GM19328 (cell line): Measurements from ENCODE around the gene SLC19A2.

ENCODE experiments used
- ATAC-seq: cut with Tn5 transposase; IDR thresholded peaks from one replicate; pipeline ENCODE4 v1.9.1; 2021; ENCODE audit warnings: mild to moderate bottlenecking, moderate library complexity; ENCODE audit not compliant: unreplicated experiment

Gene SLC19A2

DNA sequence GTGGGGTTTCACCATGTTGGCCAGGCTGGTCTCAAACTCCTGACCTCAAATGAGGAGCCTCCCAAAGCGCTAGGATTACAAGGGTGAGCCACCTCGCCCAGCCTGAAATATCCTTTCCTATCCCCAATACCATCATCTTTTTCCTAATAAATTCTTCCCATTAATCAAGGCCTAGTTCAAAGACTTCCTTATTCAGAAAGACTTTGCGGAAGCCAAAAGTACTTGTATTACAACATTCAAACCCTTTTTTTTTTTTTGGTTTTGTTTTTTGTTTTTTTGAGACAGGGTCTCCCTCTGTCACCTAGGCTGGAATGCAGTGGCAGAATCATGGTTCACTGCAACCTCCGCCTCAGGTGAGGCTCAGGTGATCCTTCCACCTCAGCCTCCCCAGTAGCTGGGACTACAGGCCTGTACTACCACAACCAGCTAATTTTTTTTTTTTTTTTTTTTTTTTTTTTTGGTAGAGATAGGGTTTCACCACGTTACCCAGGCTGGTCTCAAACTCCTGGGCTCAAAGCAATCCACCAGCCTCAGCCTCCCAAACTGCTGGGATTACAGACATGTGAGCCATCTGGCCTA lies 7.6 kb downstream of the SLC19A2 start:
- ATAC-seq, result no peak

DNA sequence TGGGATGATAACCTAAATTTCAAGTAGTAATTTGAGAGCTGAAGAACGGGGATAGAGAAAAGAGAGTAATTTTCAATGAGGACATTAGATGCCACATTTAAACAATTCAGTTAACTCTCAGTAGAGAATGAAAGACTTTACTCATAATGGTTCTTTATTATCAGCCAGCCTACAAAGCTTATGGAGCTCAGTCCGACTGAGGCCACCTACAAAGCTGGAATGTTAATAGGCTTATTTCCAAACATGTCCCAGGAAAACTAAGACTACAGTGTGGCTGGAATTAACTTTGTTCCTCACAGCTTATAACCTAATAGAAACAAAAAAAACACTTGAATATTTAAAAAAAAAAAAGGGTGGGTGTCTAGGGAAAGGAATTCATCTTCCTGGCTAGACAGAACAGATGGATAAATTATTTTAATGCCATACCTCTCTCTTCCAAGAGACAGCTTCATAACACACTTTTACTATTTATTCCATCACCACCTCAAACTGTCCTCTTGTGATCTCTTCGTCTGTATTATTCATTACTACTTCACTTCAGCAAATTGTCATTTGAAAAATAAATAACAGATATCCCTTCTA lies 9.8 kb downstream of the SLC19A2 start:
- ATAC-seq, result no peak

DNA sequence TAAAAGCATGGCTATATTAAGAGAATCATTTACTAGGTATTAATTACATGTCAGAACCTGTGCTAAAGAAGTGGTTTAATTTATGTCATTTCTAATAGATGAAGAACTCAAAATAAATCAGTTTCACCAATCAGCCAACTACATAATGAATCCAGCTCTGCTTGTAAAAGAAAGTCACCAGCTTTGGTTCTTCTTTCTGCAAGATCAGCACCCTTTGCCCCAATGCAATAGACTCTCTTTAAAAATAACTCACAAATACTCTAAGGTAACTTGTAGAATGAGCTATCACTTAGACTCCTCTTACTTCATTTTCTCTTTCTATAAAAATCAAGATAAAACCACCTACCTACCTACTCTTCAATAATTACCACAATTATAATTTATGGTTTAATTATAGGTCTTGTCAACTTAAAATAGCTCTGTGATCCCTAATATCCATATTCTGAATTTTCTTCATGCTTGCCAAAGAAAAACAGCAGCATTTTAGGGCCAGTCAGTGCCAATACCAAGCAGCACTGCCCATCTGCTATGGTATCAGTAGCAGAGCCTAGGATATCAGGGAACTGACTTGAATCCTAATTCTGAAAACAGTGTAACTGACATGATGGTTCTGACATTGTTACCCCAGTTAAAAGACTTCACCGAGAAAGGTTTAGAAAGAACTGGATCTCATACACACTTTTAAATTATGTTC lies 11.3 kb downstream of the SLC19A2 start:
- ATAC-seq, result no peak

DNA sequence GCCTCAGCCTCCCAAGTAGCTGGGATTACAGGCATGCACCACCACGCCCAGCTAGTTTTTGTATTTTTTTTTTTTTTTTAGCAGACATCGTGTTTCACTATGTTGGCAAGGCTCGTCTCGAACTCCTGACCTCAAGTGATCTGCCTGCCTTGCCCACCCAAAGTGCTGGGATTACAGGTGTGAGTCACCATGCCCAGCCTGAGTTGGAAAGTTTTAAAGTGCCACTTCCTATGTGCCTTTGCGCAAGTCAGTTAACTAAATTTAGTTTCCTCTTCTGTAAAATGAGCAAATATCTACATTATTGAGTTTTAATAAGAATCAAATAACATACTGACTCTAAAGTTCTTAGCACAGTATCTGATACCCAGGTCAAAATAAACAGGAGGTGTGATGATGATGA lies 12.4 kb downstream of the SLC19A2 start:
- no peak for ATAC-seq

DNA sequence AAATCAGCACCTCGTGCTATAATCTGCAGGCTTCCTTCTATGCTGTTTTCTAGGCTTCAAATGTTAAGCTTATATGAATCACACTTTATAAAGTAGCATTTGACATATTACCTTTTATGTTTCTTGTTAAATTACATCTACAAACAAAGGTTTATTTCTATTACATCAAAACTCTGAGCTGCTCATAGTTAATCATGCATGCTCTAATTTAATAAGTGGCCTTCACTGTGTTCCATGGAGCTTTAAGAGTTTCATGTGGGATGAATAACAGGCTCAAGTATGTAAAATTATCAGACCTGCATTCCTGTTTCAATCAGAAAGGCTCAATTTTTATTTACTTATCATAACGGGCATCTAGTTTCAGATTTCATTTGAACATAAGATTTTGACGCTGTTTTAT lies 13.0 kb downstream of the SLC19A2 start:
- ATAC-seq, result no peak

DNA sequence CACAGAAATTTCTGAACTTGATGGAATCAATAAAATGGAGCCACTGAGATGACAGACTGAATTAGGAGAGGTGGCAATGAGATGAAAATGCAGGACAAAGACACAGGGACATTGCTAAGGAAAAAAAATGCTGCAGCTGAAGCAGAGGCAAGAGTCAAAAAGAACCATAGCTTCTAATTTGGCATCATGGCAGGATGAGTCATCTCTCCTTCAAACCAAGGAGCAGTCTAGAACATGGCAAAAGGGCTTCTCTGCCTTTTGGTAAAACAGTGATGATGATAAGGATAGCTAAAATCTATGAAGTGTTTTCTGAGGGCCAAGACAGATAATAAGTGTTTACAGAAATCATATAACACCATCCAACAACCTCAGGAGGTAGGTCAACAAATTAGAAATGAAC lies 16.8 kb downstream of the SLC19A2 start:
- ATAC-seq, result no peak

DNA sequence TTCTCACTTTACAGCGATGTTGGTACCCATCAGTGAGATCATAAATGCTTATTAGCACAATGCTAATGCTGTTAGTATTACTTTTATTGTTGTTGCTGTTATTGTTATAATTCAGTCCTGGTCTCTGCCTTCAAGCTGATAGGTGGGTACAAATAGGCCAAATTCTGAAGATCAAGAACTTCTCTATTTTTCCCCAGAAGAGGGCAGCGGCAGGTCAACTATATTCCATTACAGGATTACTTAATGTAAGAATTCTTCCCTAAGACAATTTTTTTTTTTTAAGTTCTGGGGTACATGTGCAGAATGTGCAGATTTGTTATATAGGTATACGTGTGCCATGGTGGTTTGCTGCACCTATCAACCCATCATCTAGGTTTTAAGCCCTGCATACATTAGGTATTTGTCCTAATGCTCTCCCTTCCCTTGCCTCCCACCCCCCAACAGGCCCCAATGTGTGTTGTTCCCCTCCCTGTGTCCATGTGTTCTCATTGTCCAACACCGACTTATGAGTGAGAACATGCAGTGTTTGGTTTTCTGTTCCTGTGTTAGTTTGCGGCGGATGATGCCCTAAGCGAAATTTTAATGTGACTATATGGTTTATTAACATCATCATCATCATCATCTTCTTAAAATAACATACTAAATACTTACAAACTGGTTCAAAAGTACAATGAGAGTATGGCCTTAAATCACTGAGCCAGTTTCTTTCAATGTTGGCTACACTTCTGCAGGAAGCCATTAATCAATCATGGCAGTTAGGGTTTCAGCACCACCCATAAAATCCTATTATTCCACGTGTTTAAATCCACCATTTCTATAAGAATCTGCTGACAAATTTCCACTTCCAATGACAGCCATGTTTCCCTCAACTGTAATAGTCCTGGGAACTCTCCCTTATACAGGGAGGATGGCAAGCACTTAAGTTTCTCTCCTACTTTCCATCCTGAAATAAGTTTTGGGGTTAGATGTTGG lies 19.2 kb downstream of the SLC19A2 start:
- no peak for ATAC-seq

DNA sequence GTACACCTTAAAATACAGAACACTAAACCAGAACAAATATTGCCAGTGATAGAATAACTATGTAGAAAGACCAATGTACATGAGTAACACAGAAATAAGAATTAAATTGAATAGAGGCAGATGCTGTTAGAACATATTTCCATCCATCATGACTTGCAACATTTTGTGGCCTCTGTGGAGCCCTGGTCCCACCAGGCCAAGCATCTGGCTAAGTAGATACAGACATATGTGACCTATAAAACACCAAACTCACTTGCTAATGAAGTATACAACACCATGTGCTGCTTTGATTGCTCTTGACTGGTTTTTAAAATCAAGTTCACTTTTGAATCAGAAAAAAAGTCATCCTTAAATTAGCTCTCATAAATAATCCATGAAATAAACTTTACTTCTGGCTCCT lies 20.5 kb downstream of the SLC19A2 start:
- no peak for ATAC-seq

DNA sequence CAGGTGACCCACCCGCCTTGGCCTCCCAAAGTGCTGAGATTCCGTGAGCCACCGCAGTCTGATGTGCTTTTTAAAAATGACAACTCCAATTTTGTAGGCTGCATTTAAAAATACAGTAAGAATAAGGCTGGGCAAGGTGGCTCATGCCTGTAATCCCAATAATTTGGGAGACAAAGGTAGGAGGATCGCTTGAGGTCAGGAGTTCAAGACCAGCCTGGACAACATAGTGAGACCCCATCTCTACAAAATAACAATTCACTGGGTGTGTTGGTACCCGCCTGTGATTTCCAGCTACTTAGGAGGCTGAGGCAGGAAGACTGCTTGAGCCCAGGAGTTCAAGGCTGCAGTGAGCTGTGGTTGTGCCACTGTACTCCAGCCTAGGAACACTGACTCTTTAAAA lies 23.4 kb downstream of the SLC19A2 start:
- ATAC-seq, result no peak

DNA sequence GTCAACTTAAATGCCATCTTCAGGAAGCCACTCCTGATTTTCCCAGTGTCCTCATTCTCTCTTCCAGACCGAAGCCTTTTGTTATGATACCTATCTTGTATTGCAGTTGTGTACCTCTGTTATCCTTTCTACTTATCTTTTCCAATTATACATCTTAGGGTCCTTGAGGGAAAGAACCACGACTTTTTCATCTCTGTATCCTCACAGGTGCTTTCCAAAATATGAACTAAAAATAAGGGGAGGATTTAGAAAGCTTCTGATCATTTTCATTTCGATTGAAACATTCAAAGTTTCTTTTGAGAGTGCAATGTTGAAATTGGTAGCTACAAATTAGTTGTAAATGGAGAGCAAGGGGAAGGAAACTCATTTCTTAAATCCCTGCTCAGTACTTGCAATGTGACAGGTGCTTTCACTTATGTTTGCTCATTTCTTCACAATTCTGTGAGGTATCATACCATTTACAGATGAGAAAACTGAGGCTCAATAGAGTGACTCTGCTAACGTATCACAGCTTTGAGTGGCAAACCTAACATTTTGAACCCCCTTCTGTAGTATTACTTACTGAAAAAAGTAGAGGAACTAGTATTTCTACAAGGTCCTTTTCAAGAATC lies 24.2 kb downstream of the SLC19A2 start:
- no peak for ATAC-seq

DNA sequence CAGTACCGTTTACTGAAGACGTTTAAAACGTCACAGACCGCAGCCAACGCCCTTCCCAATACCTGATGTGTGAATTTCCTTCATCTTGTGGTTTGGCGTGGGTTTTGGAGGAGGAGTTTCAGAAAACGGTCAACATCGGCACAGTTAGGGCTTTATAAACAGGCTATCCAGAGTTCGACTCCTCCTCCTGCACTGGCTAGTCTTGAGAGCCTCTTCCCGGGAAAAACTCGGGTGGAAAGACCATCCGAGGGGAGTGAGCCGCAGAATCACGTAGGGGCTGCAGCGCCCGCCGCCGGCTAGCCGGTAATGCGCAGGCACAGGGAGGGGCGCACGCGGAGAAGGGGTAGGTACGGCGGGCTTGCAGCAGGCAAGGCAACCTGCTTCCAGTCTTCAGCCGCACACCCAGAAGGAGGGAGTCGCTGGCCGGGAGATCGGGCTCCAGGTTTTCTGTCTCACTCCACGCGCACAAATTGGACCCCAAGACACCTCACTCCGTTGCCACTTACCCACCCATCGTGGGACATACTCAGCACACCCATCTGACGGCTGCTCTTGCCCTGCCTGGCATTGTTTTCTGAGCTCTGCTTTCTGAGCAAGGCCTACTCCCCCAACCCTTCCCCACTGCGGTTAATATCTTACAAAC lies 25.4 kb downstream of the SLC19A2 start:
- no peak for ATAC-seq

DNA sequence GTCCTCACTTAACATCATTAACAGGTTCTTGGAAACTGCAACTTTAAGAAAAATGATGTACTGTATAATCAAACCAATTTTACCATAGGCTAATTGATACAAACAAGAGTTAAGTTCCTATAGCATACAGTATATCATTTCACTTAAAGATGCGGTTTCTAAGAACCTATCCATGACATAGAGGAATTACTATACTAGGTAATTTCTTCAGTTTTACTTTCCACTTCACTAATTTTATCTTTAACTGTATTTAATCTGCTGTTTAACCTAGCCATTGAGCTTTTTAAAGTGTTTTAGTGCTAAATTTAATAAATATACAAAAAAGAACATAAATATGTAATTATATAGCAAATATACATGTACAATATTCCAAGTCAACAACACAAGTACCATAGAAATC lies 28.3 kb downstream of the SLC19A2 start:
- ATAC-seq, result no peak

DNA sequence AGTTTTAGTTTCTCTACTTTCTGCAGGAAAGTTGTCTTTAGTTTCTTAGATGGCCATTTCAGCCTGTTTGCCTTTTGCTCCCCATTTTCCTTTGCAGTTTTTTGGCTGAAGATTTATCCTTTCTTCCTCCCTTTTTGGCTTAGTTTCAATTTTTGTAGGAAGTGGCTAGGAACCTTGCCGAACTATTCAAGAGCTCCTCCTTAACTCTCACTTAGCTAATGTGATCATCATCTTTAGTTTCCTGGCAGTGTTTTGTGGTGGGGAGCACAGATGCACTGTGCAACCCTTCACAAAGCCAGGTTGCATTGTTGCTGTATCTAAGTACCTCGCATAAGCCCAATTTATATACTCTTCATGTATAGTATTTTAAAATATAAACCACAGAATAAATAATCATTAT lies 29.7 kb downstream of the SLC19A2 start:
- no peak for ATAC-seq

DNA sequence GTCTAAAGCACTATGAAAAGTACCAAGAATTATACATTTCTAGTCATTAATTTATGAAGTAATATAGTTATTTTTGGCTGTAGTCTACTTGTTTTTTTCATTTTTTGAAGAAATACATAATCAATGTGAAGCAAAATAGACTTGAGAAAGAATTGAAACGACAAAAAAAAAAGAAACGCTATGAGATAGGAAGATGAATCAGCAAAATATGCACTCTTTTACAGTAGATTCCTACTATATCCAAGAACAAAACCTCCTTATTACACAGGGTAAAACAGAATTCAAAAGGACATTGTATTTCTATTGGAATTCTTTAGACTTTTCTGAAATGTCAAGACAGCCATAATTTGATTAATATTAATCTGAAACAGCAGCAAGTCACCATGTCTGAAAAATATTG lies 32.8 kb downstream of the SLC19A2 start:
- ATAC-seq, result no peak

DNA sequence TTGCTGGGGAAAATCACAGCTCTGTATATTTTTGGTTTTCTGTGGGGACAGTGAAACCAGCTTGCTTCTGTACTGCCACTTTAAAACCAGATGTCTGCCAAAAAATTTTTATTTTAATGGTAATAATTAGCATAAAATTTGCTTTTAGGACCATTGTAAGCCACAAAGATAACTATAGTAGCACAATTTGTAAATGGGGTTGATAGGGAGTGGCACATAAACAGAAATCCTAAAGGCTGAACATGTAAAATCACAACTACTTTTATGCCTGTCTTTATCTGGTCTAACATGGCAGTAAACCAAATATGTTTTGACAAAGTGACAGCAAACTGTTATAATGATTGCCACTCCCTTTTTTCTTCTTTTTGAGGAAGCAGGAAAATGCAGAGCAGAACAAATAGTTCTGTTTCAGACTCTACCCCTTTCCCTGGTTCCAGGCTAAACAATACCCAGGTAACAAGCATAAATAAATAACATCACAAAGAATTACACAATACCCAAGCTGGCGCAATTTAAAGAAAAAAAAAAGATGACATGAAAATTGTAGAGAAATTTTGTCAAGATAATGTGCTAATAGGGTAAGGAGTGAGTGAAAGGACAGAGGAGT lies 34.4 kb downstream of the SLC19A2 start:
- ATAC-seq, result no peak

DNA sequence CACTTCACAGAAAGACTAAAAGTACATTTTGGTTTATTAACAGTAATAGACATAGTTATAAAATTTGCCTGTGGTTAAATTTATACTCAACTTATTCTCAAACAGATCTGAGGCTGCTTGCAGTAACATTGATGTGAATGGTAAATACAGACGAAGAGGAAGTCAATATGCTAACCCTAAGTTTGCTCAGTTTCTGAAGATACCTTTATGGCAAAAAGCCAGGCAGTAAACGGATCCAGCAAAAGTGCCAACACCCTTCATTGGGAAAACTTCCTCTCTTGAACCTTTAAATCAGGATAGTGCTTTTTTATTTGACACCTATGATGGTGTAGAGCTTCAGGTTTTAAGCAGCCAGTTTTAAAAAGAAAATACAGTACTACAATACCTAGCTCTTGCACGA lies 41.8 kb downstream of the SLC19A2 start:
- no peak for ATAC-seq

DNA sequence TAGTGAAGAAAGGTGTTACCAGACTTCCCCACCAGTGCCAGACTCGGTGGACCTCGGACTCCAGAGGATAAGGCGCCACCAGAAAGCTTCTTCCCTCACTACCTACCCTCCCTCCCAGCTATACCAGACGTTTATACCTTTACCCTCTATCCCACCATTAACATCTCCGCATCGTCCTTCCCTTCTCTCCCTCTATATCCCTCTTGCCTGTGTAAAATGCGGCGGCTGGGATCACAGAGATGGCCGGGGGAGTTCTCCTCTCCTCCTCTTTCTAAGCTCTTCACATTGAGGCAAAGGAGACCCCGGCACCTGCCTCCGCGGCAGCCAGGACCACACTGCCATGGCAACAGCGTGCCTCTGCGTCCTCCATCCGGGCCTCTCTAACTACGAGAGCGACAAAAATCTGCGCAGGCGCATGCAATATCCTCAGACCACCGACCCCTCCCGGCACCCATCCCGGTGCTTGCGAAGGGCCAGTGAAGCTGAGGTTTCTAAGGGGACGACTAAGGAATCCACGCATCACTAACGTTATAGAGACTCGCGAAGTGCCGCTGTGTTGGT lies 58.6 kb downstream of the SLC19A2 start, which contains the start of gene CCDC181:
Gene CCDC181, minus strand, starts transcription at position 394 of the 561 bp plus-strand sequence. CDS start 2,547 bp downstream, outside the sequence.
- no peak for ATAC-seq

DNA sequence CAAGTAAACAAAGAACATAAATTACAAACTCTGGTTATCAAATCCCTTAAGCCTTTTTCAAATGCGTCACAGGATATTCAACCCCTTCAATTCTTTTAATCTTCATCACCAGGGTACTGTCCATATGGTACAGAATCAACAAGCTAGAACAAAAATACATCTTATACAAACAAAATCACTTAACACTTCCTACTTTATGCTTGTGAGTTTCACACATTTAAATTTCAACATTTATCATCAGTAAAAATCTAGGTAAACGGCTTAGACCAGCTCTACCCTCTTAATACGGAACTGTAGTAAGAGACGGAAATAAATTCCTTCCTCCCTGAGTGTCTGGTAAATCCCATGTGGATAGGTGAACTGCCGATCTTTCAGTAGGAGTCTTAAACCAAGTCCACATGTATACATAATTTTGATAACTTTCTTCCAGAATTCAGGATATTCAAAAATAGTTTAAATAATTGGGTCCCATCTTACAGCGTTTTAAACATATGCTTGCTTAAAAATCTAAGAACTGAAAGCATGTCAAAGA lies 59.5 kb downstream of the SLC19A2 start:
- ATAC-seq, result no peak

DNA sequence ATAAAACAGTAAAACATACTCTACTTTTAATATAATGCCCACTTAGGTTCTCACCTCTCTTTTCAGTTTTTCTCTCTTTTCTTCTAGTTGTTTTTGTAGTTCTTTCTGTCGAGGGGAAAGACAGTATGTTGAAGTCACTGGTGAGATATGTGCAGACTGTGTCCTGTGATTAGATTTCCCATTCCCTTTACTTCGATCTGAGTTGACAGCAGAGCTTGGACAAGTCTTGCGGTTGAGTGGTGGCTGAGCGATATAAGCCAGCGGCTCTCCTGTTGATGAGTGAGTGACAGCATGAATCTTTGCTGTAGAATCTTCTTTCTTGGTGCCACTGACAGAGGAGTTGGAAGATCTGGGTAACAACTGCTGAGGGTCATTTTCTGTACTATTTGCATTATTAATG lies 64.4 kb downstream of the SLC19A2 start:
- ATAC-seq, result no peak
